Measurements from ENCODE around the gene ANXA8.

DNA sequence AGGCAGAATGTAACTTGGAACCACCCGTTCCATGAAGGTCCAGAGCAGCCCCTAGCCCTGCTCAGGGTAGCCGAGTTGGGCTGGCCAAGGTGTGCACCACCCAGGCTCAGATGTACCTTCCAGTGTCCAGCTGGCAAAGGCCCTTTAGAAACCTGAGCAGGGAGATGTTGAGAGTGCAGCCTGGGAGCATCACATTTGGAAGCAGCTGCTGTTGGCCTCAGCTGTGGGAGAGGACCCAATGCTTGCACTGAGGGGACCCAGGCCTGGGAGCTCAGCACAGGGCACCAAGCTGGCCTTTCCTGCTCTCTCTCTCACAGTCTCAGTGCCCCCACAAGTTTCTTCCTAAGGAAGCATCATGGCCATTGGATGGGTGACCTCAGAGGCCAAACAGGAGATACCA is 33.5 kb downstream of the ANXA8 start:
- TF ChIP-seq, protein P1, sequence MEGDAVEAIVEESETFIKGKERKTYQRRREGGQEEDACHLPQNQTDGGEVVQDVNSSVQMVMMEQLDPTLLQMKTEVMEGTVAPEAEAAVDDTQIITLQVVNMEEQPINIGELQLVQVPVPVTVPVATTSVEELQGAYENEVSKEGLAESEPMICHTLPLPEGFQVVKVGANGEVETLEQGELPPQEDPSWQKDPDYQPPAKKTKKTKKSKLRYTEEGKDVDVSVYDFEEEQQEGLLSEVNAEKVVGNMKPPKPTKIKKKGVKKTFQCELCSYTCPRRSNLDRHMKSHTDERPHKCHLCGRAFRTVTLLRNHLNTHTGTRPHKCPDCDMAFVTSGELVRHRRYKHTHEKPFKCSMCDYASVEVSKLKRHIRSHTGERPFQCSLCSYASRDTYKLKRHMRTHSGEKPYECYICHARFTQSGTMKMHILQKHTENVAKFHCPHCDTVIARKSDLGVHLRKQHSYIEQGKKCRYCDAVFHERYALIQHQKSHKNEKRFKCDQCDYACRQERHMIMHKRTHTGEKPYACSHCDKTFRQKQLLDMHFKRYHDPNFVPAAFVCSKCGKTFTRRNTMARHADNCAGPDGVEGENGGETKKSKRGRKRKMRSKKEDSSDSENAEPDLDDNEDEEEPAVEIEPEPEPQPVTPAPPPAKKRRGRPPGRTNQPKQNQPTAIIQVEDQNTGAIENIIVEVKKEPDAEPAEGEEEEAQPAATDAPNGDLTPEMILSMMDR (conservative IDR thresholded peaks at IDR 0.05; ENCODE audit: low read depth in 2 of 2): no peak
- TF ChIP-seq EZH2phosphoT487 (IDR thresholded peaks at IDR 0.05; ENCODE audit: unreplicated experiment) (no peak), EZH2 (IDR thresholded peaks at IDR 0.05; ENCODE audit: low read depth, unreplicated experiment) (no peak), CREB1 (CRISPR knock-in tag; IDR thresholded peaks at IDR 0.05; ENCODE audit: low read depth) (no peak), POLR2AphosphoS5 (IDR thresholded peaks at IDR 0.05; ENCODE audit: low read depth) (no peak), JUNB (IDR thresholded peaks at IDR 0.05; ENCODE audit: unreplicated experiment) (no peak), NANOG (IDR thresholded peaks at IDR 0.05; ENCODE audit: borderline replicate concordance) (no peak), ZNF114 (CRISPR knock-in tag; IDR thresholded peaks at IDR 0.05) (no peak), ZNF331 (CRISPR knock-in tag; IDR thresholded peaks at IDR 0.05; ENCODE audit: low read depth) (no peak), STAT1 (IDR thresholded peaks at IDR 0.05; ENCODE audit: unreplicated experiment) (no peak)
- TF ChIP-seq, protein P2, sequence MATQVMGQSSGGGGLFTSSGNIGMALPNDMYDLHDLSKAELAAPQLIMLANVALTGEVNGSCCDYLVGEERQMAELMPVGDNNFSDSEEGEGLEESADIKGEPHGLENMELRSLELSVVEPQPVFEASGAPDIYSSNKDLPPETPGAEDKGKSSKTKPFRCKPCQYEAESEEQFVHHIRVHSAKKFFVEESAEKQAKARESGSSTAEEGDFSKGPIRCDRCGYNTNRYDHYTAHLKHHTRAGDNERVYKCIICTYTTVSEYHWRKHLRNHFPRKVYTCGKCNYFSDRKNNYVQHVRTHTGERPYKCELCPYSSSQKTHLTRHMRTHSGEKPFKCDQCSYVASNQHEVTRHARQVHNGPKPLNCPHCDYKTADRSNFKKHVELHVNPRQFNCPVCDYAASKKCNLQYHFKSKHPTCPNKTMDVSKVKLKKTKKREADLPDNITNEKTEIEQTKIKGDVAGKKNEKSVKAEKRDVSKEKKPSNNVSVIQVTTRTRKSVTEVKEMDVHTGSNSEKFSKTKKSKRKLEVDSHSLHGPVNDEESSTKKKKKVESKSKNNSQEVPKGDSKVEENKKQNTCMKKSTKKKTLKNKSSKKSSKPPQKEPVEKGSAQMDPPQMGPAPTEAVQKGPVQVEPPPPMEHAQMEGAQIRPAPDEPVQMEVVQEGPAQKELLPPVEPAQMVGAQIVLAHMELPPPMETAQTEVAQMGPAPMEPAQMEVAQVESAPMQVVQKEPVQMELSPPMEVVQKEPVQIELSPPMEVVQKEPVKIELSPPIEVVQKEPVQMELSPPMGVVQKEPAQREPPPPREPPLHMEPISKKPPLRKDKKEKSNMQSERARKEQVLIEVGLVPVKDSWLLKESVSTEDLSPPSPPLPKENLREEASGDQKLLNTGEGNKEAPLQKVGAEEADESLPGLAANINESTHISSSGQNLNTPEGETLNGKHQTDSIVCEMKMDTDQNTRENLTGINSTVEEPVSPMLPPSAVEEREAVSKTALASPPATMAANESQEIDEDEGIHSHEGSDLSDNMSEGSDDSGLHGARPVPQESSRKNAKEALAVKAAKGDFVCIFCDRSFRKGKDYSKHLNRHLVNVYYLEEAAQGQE (IDR thresholded peaks at IDR 0.05; ENCODE audit: unreplicated experiment): no peak
- TF ChIP-seq, protein P3, sequence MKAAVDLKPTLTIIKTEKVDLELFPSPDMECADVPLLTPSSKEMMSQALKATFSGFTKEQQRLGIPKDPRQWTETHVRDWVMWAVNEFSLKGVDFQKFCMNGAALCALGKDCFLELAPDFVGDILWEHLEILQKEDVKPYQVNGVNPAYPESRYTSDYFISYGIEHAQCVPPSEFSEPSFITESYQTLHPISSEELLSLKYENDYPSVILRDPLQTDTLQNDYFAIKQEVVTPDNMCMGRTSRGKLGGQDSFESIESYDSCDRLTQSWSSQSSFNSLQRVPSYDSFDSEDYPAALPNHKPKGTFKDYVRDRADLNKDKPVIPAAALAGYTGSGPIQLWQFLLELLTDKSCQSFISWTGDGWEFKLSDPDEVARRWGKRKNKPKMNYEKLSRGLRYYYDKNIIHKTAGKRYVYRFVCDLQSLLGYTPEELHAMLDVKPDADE (IDR thresholded peaks at IDR 0.05): no peak
